ENCODE results near the gene FOXS1. TPM values are rescaled to one million over a fixed set of nuclear protein-coding genes. Genes with fewer than 3 reads are reported as not detected.

Gene FOXS1
- total RNA-seq, 1 donor from 2014 or later: 0.22 TPM

DNA sequence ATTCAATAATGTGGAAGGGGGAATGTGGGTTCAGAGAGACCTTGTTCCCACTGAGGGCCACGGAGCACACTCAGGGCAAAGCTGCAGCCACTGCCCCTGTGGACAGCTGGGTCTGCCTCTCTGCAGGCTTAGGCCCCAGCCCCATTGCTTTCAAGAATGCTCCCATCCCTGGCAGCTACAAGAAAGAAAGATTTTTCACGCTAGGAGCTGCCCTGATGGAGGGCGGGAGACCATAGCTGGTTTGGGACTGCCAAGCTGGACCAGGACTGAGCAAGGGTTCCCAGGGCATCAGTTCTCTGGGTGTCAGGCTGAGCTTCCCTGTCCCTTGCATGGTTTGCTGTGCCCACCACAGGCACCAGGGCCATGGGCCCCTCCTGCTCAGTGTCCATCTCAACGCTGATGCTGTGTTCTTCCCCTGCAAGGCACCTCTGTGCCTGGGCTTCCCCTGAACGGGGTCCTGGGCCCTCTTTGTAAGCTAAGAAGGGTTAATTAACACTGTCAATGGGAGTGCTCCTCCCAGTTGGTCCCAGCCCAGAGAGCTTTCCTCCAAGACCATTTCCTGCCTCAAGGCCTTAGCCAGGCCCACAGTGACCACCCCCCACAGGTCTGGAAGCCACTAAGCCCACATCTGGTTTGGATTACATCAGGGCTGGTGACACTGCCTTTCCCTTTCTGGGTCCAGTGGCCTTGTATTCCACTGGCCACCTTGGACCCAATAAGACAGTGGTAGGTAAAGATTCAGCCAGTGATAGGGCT, 8.4 kb downstream of the FOXS1 start:
- DNase-seq (ENCODE audit: extremely low spot score, unreplicated experiment): peak; percentile 68
- TF ChIP-seq, protein P1, sequence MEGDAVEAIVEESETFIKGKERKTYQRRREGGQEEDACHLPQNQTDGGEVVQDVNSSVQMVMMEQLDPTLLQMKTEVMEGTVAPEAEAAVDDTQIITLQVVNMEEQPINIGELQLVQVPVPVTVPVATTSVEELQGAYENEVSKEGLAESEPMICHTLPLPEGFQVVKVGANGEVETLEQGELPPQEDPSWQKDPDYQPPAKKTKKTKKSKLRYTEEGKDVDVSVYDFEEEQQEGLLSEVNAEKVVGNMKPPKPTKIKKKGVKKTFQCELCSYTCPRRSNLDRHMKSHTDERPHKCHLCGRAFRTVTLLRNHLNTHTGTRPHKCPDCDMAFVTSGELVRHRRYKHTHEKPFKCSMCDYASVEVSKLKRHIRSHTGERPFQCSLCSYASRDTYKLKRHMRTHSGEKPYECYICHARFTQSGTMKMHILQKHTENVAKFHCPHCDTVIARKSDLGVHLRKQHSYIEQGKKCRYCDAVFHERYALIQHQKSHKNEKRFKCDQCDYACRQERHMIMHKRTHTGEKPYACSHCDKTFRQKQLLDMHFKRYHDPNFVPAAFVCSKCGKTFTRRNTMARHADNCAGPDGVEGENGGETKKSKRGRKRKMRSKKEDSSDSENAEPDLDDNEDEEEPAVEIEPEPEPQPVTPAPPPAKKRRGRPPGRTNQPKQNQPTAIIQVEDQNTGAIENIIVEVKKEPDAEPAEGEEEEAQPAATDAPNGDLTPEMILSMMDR (conservative IDR thresholded peaks at IDR 0.05): no peak
- H3K27ac Mint-ChIP-seq: no peak overlapping the region
- H3K36me3 Mint-ChIP-seq: no peaks in the 10 kb centered on the region
- no peaks in the 10 kb centered on the region for H3K27me3 Mint-ChIP-seq
- H3K4me1 Mint-ChIP-seq (ENCODE audit: unreplicated experiment): peaks cover 22% of the 10 kb centered on the region
- no peak overlapping the region for H3K4me3 Mint-ChIP-seq
- no peaks in the 10 kb centered on the region for H3K9me3 Mint-ChIP-seq

DNA sequence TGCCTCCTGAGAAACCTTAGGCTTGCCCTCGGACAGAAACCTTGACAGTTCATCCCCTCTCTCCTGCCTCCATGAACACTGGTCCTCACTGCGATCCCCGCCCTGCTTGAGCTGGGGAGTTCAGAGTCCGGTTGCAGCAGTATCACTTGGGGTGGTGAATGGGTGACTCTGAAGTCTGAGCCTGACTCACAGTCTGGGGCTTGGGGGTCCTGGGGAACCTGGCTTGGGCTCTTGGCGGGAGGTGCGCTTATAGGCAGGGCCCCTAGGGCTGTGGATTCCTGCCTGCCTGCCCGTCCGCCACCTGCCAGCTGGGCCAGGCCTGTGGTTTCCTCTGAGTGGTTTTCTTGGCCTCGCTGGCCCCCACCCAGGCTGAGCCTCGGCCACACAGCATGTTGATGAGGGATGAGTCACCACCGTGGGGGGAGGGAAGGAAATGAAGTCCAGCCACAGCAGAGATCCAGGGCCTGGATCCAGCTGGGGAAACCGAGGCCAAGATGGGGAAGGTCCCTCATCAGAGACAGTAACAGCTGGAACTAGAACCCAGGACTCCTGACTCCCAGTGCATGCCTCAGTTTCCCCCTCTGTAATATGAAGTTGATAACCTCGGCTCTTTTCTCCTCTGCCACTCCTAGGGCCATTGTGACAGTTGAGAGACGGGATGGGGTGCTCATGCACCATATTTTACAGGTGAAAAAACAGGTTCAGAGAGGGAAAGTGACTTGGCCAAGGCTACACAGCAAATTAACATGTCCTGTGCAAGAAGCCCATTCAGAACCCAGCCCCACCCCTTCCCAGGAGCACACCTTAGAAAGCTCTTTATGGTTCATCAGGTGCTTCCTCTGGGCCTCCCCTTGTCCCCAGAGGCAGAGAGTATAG, 9.2 kb downstream of the FOXS1 start:
- Mint-ChIP-seq H3K27me3 (no peaks in the 10 kb centered on the region), H3K9me3 (no peaks in the 10 kb centered on the region), H3K27ac (no peak overlapping the region), H3K4me1 (ENCODE audit: unreplicated experiment) (peaks cover 22% of the 10 kb centered on the region), H3K36me3 (no peaks in the 10 kb centered on the region), H3K4me3 (no peak overlapping the region)
- DNase-seq (ENCODE audit: extremely low spot score, unreplicated experiment): peak; percentile 73
- TF ChIP-seq, protein P1 (conservative IDR thresholded peaks at IDR 0.05): no peak

- peaks cover 22% of the 10 kb centered on the region for H3K4me1 Mint-ChIP-seq (ENCODE audit: unreplicated experiment)
- H3K27ac Mint-ChIP-seq: no peak overlapping the region
- DNase-seq (ENCODE audit: extremely low spot score, unreplicated experiment): no peak
- H3K27me3 Mint-ChIP-seq: no peaks in the 10 kb centered on the region
- no peaks in the 10 kb centered on the region for H3K36me3 Mint-ChIP-seq
- H3K9me3 Mint-ChIP-seq: no peaks in the 10 kb centered on the region
- no peak overlapping the region for H3K4me3 Mint-ChIP-seq
- TF ChIP-seq, protein P1 (conservative IDR thresholded peaks at IDR 0.05): no peak
These were observed 9.8 kb downstream of the FOXS1 start for GRCh38 chr20:31835554-31835953.

- H3K36me3 Mint-ChIP-seq: no peaks in the 10 kb centered on the region
- H3K27ac Mint-ChIP-seq: no peak overlapping the region
- DNase-seq (ENCODE audit: extremely low spot score, unreplicated experiment): no peak
- H3K4me3 Mint-ChIP-seq: no peak overlapping the region
- H3K4me1 Mint-ChIP-seq (ENCODE audit: unreplicated experiment): peaks cover 22% of the 10 kb centered on the region
- no peaks in the 10 kb centered on the region for H3K9me3 Mint-ChIP-seq
- TF ChIP-seq, protein P1 (conservative IDR thresholded peaks at IDR 0.05): no peak
- no peaks in the 10 kb centered on the region for H3K27me3 Mint-ChIP-seq
These were observed 11.4 kb downstream of the FOXS1 start for GRCh38 chr20:31833931-31834521.

GRCh38 chr20:31833130-31833930, 12.1 kb downstream of the FOXS1 start:
- TF ChIP-seq, protein P1 (conservative IDR thresholded peaks at IDR 0.05): peak; percentile 99
- H3K27me3 Mint-ChIP-seq: no peaks in the 10 kb centered on the region
- no peaks in the 10 kb centered on the region for H3K9me3 Mint-ChIP-seq
- peak overlapping the region; percentile 14 for H3K4me3 Mint-ChIP-seq
- H3K4me1 Mint-ChIP-seq (ENCODE audit: unreplicated experiment): peaks cover 22% of the 10 kb centered on the region
- peak; percentile 88 for DNase-seq (ENCODE audit: extremely low spot score, unreplicated experiment)
- no peaks in the 10 kb centered on the region for H3K36me3 Mint-ChIP-seq
- no peak overlapping the region for H3K27ac Mint-ChIP-seq
